ENCODE measurements around the gene F7. TPM values are rescaled to one million over a fixed set of nuclear protein-coding genes. Genes with fewer than 3 reads are reported as not detected.

F7 gene
- total and polyA plus RNA-seq, 9 of the 15 experiments (the other 6 are each of a cell fraction or from before 2014, with no cell fraction given): not detected

DNA sequence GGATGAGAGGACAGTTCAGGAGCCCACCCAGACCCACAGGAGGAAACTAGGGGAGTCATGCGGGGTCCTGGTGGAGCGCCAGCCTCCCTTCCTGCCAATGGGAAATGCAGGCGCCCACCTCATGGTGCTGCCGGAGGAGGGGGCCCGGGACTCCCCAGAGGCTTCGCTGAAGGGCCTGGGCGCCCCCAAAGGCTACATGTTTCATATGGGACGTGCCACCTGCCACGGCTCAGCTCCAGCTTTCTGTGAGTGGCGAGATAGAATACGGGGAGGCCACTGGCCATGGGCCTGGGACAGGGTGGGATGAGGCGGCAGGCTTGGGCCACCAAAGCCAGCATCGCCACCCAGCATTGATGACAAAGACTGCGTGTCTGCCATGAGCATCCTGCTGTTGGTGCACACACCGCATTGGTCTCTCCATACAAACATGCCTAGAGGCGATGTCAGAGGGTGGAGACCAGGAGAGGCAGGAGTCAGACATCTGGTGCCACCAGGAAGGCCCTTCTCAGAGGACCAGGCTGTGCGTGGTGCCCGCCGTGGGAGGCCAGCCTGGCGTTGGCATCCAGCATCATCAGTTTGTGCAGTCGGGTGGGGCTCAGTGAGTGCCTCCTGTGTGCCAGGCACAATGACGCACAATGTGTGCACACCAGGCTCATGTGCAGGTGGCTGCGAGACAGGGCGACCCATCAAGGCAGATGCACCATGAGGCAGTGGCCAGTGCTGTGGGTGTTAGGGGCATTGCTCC, 15.8 kb downstream of the F7 start:
- H4K20me1 ChIP-seq (replicated peaks; ENCODE audit: control insufficient read depth, insufficient read depth, low read length): no peaks in the 10 kb centered on the region
- TF ChIP-seq, protein P1, sequence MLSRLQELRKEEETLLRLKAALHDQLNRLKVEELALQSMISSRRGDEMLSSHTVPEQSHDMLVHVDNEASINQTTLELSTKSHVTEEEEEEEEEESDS (CRISPR knock-in tag; IDR thresholded peaks at IDR 0.05): no peak
- no peak for TF ChIP-seq SMAD4 (CRISPR knock-in tag; conservative IDR thresholded peaks at IDR 0.05)
- POLR2A ChIA-PET: no interaction called here

GRCh38 chr13:113121928-113122471, 16.4 kb downstream of the F7 start:
- WGBS (ENCODE audit: insufficient coverage, low coverage, missing lambda C conversion rate): 27% methylated on average over 3 of the region's 16 CpGs
- no peaks in the 10 kb centered on the region for H3K36me3 ChIP-seq (ENCODE audit: control insufficient read depth, insufficient read depth, low read length)
- no peaks in the 10 kb centered on the region for H3K9me3 ChIP-seq (replicated peaks; ENCODE audit: control insufficient read depth, insufficient read depth, low read depth, low read length)
- in situ Hi-C loops (cut with MboI) (no loop called here), intact Hi-C loops (cut with micrococcal nuclease) (no loop called here)
- peaks cover 0 to 79% of the 10 kb centered on the region in 2 experiments; a peak in 4 of 5 replicates for H3K27me3 ChIP-seq (ENCODE audit: control insufficient read depth in 2 of 2, insufficient read depth in 2 of 2, low read length in 2 of 2)
- no TSS peak for BruUV-seq (replicated peaks)
- FAIRE-seq: no peak
- no peak overlapping the region for H3K4me3 ChIP-seq
- ATAC-seq: no peak
- no peaks in the 10 kb centered on the region for H3K79me2 ChIP-seq (ENCODE audit: control insufficient read depth, insufficient read depth, low read length)
- ChIA-PET CTCF (ENCODE audit: low intra/inter-chr PET ratio) (no interaction called here), POLR2A (interaction anchor here (0.7 kb wide), 1 partner anchor 17 kb away, joined by 3 read pairs; no protein-coding TSS in a partner anchor)
- peaks cover 0 to 16% of the 10 kb centered on the region in 2 experiments; a peak in 2 of 5 replicates for H3K4me1 ChIP-seq (replicated peaks in 1 of 2; ENCODE audit: control insufficient read depth in 2 of 2, insufficient read depth in 2 of 2, low read length in 2 of 2)
- H3K4me2 ChIP-seq (ENCODE audit: insufficient read depth, low read length): no peak overlapping the region
- no peaks in the 10 kb centered on the region for H3K9me1 ChIP-seq (ENCODE audit: control insufficient read depth, insufficient read depth, low read length)
- H2AFZ ChIP-seq (ENCODE audit: low read depth, low read length): no peak overlapping the region
- DNase-seq (ENCODE audit: extremely low read depth in 1 of 4, low spot score in 3 of 4): no peak
- no peak overlapping the region for H3K9ac ChIP-seq (ENCODE audit: insufficient read depth in 1 of 2, low read depth in 2 of 2, low read length in 2 of 2)
- no peaks in the 10 kb centered on the region for H4K20me1 ChIP-seq (replicated peaks; ENCODE audit: control insufficient read depth, insufficient read depth, low read length)
- no peak overlapping the region for H3K27ac ChIP-seq (ENCODE audit: extremely low read depth, low read depth, low read length)
- TF ChIP-seq CXXC5 (CRISPR knock-in tag; IDR thresholded peaks at IDR 0.05): no peak
- TF ChIP-seq HNRNPL (IDR thresholded peaks at IDR 0.05; ENCODE audit: low read depth, low read length): no peak
- no peak for TF ChIP-seq HMGN3 (IDR thresholded peaks at IDR 0.05; ENCODE audit: borderline replicate concordance, extremely low read depth, insufficient read length, low read depth, low read length)
- no peak for TF ChIP-seq NCOA2 (IDR thresholded peaks at IDR 0.05; ENCODE audit: partially characterized antibody in 2 of 2)
- no peak for TF ChIP-seq MTF1 (CRISPR knock-in tag; IDR thresholded peaks at IDR 0.05; ENCODE audit: borderline replicate concordance)
- no peak for TF ChIP-seq E2F3 (CRISPR knock-in tag; IDR thresholded peaks at IDR 0.05)
- no peak for TF ChIP-seq SPI1 (IDR thresholded peaks at IDR 0.05; ENCODE audit: borderline replicate concordance, low read depth, low read length)
- TF ChIP-seq KLF10 (CRISPR knock-in tag; IDR thresholded peaks at IDR 0.05): no peak
- no peak for TF ChIP-seq RAD21 (CRISPR knock-in tag; conservative IDR thresholded peaks at IDR 0.05 in 1 of 2, IDR thresholded peaks at IDR 0.05 in 1 of 2)
- TF ChIP-seq HCFC1 (IDR thresholded peaks at IDR 0.05; ENCODE audit: low read depth, low read length): no peak
- no peak for TF ChIP-seq RBM17 (IDR thresholded peaks at IDR 0.05; ENCODE audit: borderline replicate concordance, low read depth, low read length)
- TF ChIP-seq NR2F6 (CRISPR knock-in tag; IDR thresholded peaks at IDR 0.05): no peak

More for the DNA sequence above, 15.8 kb downstream of the F7 start:
- Histone ChIP-seq H2AFZ (ENCODE audit: low read depth, low read length) (no peak overlapping the region), H3K9me1 (ENCODE audit: control insufficient read depth, insufficient read depth, low read length) (no peaks in the 10 kb centered on the region), H3K9me3 (replicated peaks; ENCODE audit: control insufficient read depth, insufficient read depth, low read depth, low read length) (no peaks in the 10 kb centered on the region), H3K36me3 (ENCODE audit: control insufficient read depth, insufficient read depth, low read length) (no peaks in the 10 kb centered on the region), H3K4me3 (no peak overlapping the region), H3K79me2 (ENCODE audit: control insufficient read depth, insufficient read depth, low read length) (no peaks in the 10 kb centered on the region), H3K4me2 (ENCODE audit: insufficient read depth, low read length) (no peak overlapping the region), H3K9ac (ENCODE audit: insufficient read depth in 1 of 2, low read depth in 2 of 2, low read length in 2 of 2) (no peak overlapping the region), H3K27me3 (ENCODE audit: control insufficient read depth in 2 of 2, insufficient read depth in 2 of 2, low read length in 2 of 2) (peaks cover 0 to 80% of the 10 kb centered on the region in 2 experiments; a peak in 4 of 5 replicates), H3K27ac (ENCODE audit: extremely low read depth, low read depth, low read length) (no peak overlapping the region), H3K4me1 (replicated peaks in 1 of 2; ENCODE audit: control insufficient read depth in 2 of 2, insufficient read depth in 2 of 2, low read length in 2 of 2) (peaks cover 0 to 16% of the 10 kb centered on the region in 2 experiments; a peak in 2 of 5 replicates)
- in situ Hi-C loops (cut with MboI) (no loop called here), intact Hi-C loops (cut with micrococcal nuclease) (no loop called here)
- ATAC-seq (no peak), DNase-seq (ENCODE audit: extremely low read depth in 1 of 4, low spot score in 3 of 4) (no peak), FAIRE-seq (no peak)
- no TSS peak for BruUV-seq (replicated peaks)
- CTCF ChIA-PET (ENCODE audit: low intra/inter-chr PET ratio): no interaction called here
- under 1% methylated on average over 17 of the region's 24 CpGs for WGBS (ENCODE audit: insufficient coverage, low coverage, missing lambda C conversion rate)
